NCI-H2107 treated with DMSO at 0.1 percent for 48 hours (cell line): ENCODE results near the gene FAM83D.
A peak's percentile ranks its signal among the peaks of the same experiment; 100 is the strongest.
"Not testable (repeated sequence)": the region's sequence is repeated elsewhere in the genome, so short reads cannot be mapped to it uniquely, and the experiment has no call there.

Experiments used
- DNase-seq: peaks from one replicate; lab custom pipeline; 2025; ENCODE audit not compliant: unreplicated experiment; lab: John Stamatoyannopoulos, UW

Gene FAM83D

GRCh38 chr20:38932457-38933120 lies 6.4 kb downstream of the FAM83D start:
- DNase-seq: no peak

GRCh38 chr20:38934530-38934929 lies 8.3 kb downstream of the FAM83D start:
- DNase-seq: no peak

GRCh38 chr20:38935285-38935684 lies 9.1 kb downstream of the FAM83D start:
- DNase-seq: no peak

DNA sequence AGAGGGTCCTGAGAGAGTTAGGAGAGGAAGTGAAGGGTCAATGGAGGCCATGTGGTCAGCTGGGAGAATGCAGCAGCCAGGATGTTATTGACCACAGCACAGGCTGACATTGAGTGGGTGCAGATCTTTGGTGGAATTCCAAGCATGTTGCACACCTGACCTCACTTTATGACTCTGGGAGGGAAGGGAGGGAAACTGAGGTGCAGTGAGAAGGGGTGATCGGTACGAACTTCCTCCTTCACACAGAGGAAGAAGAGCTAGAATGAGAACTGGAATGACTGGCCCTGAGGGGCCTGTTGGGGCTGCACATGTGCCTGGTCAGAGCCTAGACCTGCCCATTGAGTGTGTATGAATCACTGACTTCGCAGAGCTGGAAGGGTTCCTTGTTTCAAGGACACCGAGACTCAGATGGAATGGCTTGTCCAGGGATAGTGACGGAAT lies 9.8 kb downstream of the FAM83D start:
- no peak for DNase-seq

- DNase-seq: no peak
These were observed 10.8 kb downstream of the FAM83D start for GRCh38 chr20:38937000-38937399.

GRCh38 chr20:38937978-38938473 lies 11.8 kb downstream of the FAM83D start:
- peak; percentile 32 for DNase-seq

DNA sequence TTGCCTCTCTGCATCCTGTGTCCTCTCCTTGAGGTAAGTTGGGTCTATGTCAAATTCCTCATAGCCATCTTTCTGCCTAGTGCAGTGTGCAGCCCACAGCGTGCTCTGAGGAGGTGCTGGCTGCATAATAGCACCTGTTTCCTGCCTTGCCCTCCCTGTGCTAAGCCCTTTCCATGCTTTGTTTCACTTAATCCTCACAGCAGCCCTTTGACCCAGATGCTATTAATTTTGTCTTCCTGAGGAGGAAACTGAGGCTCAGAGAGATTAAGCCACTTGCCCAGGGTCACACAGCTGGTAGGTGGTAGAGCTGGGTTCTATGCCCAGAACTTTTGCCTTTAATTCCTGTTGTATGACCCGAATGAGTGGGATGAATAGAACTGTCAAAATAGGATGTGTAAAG lies 13.5 kb downstream of the FAM83D start:
- no peak for DNase-seq

- no peak for DNase-seq
These were observed 14.4 kb downstream of the FAM83D start for GRCh38 chr20:38940644-38941043.

DNA sequence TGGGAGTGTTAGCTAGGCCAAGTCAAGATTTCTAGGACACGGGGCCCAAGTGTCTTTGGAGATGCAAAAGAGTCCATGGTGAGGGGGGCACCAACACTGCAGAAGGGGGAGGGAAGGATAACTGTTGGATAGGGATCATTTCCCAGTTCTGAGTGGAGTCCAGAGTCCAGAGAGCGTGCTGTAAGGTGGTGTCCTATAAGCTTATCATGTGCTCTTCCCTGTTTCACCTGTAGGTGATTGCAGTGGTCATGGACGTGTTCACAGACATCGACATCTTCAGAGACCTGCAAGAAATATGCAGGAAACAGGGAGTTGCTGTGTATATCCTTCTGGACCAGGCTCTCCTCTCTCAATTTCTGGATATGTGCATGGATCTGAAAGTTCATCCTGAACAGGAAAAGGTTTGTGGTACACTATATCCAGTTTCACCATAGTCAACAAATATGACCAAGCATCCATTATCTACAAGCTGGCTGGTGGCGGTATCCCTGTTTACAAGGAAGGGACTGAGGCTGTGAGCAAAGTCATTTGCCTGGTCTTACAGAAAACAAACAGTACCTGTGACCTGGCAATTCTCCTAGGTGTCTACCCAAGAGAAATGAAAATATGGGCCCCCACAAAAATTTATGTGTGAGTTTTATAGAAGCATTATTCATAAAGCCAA lies 15.6 kb downstream of the FAM83D start:
- DNase-seq: no peak

- DNase-seq: no peak
These were observed 18.8 kb downstream of the FAM83D start for GRCh38 chr20:38945012-38945411.

DNA sequence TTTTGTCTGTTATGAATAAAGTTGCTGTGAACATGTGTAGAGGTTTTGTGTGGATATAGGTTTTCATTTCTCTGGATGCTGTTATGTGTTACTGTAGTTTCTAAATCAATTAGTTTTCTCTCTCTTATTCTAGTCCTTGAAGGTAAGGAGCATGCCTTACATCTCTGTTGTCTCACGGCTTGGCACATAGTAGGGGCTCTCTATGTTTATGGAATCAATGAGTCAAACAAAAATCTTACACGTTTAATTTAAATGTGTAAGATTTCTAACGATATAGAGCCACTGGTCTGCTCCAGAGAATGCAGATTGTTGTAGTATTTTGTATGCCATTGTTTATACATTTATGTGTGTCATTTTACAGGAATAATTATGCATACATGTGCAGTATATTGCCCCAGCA lies 20.6 kb downstream of the FAM83D start:
- no peak for DNase-seq

GRCh38 chr20:38947931-38948362 lies 21.7 kb downstream of the FAM83D start:
- no peak for DNase-seq

- DNase-seq: no peak
These were observed 24.0 kb downstream of the FAM83D start for GRCh38 chr20:38950254-38950653.

DNA sequence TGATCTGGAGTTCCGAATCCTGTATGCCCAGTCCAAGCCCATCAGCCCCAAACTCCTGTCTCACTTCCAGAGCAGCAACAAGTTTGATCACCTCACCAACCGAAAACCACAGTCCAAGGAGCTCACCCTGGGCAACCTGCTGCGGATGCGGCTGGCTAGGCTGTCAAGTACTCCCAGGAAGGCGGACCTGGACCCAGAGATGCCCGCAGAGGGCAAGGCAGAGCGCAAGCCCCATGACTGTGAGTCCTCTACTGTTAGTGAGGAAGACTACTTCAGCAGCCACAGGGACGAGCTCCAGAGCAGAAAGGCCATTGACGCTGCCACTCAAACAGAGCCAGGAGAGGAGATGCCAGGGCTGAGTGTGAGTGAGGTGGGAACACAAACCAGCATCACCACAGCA lies 25.4 kb downstream of the FAM83D start:
- DNase-seq: no peak

GRCh38 chr20:38952153-38952552 lies 25.9 kb downstream of the FAM83D start:
- DNase-seq: no peak

GRCh38 chr20:38953630-38954340 lies 27.6 kb downstream of the FAM83D start:
- DNase-seq: no peak

GRCh38 chr20:38957235-38957876 lies 31.1 kb downstream of the FAM83D start:
- DNase-seq: no peak

DNA sequence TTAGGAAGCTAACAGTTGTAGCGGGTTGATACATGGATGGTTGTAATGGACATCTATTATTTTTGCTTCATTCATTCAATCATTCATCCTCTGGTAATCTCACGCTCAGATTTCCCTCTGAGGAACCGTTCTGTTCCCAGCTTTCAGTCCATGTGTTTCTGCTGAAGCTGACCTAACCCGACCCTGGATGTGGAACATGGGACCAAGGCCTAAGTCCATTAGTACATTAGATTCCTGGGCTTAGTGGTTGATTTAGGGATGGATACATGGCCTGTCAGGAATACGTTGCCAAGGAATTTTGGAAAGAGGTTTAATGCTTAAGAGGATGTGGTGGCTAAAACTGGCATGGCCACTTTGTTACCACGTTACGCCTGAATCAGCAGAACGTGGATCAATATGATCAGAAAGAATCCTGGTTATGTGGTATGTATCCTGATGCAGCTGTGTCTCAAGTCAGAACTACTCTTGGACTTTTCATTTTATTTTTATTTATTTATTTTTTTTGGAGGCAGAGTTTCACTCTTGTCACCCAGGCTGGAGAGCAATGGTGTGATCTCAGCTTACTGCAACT lies 31.8 kb downstream of the FAM83D start:
- DNase-seq: no peak

GRCh38 chr20:38960187-38960687 lies 34.0 kb downstream of the FAM83D start:
- not testable (repeated sequence) for DNase-seq

DNA sequence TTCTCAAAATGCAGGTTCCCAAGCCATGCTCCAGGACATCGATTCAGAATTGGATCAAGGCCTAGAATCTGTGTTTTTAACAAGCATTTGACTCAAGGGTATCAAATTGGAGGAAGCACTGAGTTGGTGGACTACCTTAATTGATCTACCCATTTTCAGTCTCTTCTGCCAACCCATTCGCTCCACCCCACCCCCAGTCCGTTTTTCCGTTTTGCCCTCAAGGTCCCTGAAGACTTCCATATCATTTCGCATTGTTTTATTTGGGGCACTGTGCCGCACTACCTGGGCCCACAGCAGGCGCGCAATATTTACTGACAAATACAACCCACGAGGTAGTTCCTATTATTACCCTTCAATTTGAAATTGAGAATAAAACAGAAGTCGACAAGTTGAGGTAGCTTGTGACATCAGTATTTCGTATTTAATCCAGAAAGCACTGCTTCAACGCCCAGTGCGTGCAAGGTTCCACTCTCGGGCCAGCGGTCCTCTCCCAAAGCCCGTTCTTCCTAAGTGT lies 35.4 kb downstream of the FAM83D start:
- DNase-seq: no peak
